PC-3 (cell line): Measurements from ENCODE around the gene HDAC1.

Source experiments
- CTCF ChIP-seq: fragments of 300-600 bp; sonication (generic); conservative IDR thresholded peaks from 2 replicates; pipeline ENCODE4 v1.5.1; 2017; ENCODE audit warnings: antibody characterized with exemption, low read depth, mild to moderate bottlenecking, low read length
- EZH2phosphoT487 ChIP-seq: fragments of 300-600 bp; sonication (generic); IDR thresholded peaks from 2 replicates; pipeline ENCODE4 v1.6.1; 2018; ENCODE audit warnings: mild to moderate bottlenecking, antibody characterized with exemption, low read length, borderline replicate concordance

- TF ChIP-seq CTCF (no peak), EZH2phosphoT487 (no peak)
Measured at GRCh38 chr1:32247452-32247851, 44.4 kb upstream of the HDAC1 start.
